Activated CD4-positive, CD25-positive, alpha-beta regulatory T cell (primary cell): ENCODE data around the gene AGBL3.
A peak's percentile ranks its signal among the peaks of the same experiment; 100 is the strongest.
"Not testable (repeated sequence)": the region's sequence is repeated elsewhere in the genome, so short reads cannot be mapped to it uniquely, and the experiment has no call there.

Experiments
- DNase-seq, 4 experiments: peaks; one replicate each; lab custom pipeline; 2025; lab: John Stamatoyannopoulos, UW

AGBL3 gene

DNA sequence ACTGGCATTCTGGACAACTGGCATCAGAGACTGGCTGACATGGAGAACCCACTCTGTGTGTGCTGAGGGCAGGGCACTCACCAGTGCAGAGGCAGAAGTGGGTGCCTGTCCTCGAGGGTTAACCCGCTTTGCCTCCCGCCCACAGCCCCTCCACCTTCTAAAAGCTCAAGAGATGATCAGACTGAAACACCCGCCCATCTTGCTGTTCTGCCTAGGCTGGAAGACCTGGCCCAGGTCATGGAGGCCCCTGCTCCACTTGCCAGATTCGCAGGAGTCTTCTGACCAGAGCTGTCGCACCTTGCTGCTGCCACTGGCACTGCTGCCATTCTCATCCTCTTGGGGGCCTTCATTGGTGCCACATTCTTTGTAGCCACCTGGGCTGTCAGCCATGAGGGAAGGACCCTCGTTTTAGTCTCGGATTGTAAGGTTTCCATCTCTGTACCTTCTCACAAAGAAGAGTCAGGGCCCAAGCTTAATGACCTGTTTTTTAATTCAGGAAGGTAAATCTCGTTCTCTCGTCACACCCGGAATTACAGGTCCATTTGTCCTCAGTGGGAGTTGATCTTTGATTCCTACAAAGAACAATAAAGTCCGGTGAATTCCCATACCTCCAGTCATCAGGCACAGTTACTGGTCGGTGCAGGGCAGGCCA is 182.3 kb downstream of the AGBL3 start:
- DNase-seq, result no peak

GRCh38 chr7:135169141-135169963 is 183.0 kb downstream of the AGBL3 start:
- DNase-seq, result peak in 3 of 4 experiments; percentile 16 to 24 (median 16)

GRCh38 chr7:135169964-135170273 is 183.6 kb downstream of the AGBL3 start:
- DNase-seq, result no peak

DNA sequence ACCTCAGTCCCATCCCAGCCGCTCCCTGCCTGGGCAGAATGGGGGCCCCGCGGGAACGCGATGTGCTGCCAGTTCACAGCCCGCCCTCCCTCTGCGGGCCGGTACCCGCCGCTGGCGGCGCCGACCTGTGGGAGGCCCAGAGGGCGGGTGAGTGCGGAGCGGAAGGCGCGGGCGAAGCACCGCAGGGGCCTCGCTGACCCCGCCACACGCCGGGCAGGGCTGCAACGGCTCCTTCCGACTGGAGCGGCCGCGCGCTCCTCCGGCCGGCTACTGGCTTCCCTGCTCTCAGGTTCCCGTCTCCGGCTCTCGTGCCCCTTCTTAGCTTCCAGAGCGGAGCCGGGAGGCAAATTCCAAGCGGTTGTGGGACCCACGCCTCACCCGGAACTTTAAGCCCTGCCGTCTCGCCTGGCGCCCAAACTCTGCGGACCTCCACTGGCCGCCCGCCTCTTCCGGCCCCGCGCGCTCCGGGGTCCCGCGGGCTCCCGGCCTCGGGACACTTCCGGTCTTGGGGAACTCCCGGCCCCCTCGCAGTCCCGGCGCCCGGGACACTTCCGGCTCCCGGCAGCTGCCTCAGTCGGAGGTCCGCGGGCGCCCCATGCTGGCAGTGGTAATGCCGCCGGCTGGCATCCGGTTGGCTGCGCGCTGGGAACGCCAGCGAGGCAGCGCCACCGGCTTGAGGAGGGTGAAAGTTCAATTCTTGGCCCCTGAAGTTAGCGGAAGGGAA is 184.1 kb downstream of the AGBL3 start, which contains the start of gene CYREN:
Gene CYREN, minus strand, starts transcription at position 434 of the 724 bp plus-strand sequence. CDS start 1,785 bp downstream, outside the sequence.
- peak; percentile 81 to 86 (median 84) for DNase-seq

GRCh38 chr7:135170998-135171481 is 184.7 kb downstream of the AGBL3 start:
- DNase-seq, result not testable (repeated sequence)

GRCh38 chr7:135171581-135172291 is 185.4 kb downstream of the AGBL3 start:
- not testable (repeated sequence) for DNase-seq

DNA sequence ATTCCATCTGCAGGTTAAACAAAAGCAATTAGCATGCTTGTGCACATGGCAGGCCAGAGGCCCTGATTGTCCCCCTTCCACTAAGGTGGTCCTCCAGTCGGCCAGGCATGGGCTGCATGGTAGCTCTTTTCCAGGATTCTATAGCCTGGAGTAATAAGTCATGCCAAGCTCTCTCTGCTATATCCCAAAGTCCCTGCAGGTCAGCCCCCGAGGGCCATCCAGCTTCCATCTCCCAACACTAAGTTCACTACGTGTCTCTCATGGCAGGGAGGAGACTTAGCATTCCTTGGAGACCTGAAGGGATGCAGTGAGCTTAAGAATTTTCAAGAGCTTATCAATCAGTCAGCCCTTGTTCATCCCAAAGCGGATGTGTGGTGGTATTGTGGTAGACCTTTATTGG is 187.6 kb downstream of the AGBL3 start:
- DNase-seq, result not testable (repeated sequence)

- DNase-seq, result no peak
Observed at GRCh38 chr7:135174941-135175340, 188.6 kb downstream of the AGBL3 start.

GRCh38 chr7:135175931-135176330 is 189.6 kb downstream of the AGBL3 start:
- DNase-seq, result no peak

DNA sequence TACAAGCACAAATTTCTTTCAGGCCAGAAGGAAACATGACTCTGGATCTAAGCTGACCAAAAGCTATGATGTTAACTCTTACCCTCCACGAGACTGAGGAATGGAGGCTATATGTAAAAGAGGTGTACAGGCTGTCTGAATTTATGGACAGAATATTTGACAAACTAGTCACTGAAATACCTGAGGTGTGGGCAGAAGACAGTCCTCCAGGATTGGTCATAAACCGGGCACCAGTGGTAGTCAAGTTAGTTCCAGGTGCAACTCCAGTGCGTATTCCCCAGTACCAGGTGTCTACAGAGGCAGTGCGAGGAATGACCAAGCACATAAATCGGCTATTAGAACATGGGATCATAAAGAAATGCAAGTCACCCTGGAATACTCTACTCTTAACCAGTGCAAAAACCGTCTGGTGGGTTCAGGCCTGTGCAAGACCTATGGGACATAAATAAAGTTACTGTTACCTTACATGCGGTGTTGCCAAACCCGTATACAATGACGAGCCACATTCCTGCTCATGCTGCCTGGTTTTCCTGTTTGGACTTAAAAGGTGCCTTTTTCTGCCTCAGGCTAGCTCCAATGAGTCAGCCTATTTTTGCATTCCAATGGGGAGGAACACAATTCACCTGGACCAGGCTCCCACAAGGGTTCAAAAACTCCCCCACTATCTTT is 190.9 kb downstream of the AGBL3 start:
- no peak for DNase-seq

DNA sequence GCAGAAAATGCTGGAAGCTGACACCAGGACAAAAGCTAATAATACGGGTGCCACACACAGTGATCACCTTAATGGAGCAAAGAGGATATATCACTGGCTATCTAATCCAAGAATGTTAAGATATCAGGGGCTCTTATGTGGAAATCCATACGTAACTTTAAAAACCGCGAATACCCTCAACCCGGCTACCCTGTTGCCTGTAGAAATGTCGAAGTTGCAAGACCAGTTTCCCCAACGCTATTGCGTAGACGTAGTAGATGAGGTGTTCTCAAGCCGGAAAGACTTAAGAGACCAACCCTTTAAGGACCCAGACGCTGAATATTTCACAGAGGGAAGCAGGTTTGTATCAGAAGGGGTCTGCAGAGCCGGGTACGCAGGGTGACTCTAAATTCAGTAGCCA is 192.1 kb downstream of the AGBL3 start:
- no peak for DNase-seq

DNA sequence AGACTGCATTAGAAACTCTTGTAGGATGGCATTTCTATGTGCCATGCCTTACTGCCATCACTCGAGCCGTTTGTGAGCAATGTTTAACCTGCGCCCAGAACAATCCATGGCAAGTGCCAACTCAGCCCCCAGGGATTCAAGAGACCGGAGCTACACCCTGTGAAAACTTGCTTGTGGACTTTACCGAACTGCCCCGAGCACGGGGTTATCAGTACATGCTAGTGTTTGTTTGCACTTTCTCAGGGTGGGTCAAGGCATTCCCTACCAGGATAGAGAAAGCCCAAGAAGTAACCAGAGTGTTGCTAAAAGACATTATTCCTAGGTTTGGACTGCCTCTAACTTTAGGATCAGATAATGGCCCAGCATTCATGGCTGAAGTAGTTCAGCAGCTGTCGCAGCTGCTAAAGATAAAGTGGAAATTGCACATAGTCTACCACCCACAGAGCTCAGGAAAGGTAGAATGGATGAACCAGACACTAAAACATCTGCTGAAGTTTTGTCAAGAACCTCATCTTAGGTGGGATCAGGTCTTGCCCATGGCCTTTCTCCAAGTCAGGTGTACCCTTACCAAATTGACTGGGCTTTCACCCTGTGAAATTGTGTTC is 193.1 kb downstream of the AGBL3 start:
- DNase-seq, result no peak

- DNase-seq, result no peak
Observed at GRCh38 chr7:135180122-135180521, 193.8 kb downstream of the AGBL3 start.

GRCh38 chr7:135181261-135181928 is 195.1 kb downstream of the AGBL3 start:
- DNase-seq, result no peak

- DNase-seq, result no peak
Observed at GRCh38 chr7:135181929-135182678, 195.8 kb downstream of the AGBL3 start.

GRCh38 chr7:135183478-135183877 is 197.2 kb downstream of the AGBL3 start:
- DNase-seq, result no peak

- DNase-seq, result no peak
Observed at GRCh38 chr7:135184254-135184841, 198.0 kb downstream of the AGBL3 start.
